ENCODE results near the gene ROR2. TPM values are rescaled to one million over a fixed set of nuclear protein-coding genes. Genes with fewer than 3 reads are reported as not detected.

The ROR2 gene
- total and polyA plus RNA-seq, 2 donors, result 28.2 to 33.7 TPM

- H3K4me3 ChIP-seq (ENCODE audit: low read depth, low read length), result no peak overlapping the region
- no peaks in the 10 kb centered on the region for H3K4me1 ChIP-seq (ENCODE audit: insufficient read depth)
- H3K27ac ChIP-seq (ENCODE audit: low read depth), result no peak overlapping the region
- 73% methylated on average over 5 of the region's 5 CpGs for WGBS
- no peaks in the 10 kb centered on the region for H3K36me3 ChIP-seq (ENCODE audit: insufficient read depth)
- DNase-seq (ENCODE audit: extremely low spot score), result no peak
These were observed 93.6 kb downstream of the ROR2 start for GRCh38 chr9:91856419-91856818.

DNA sequence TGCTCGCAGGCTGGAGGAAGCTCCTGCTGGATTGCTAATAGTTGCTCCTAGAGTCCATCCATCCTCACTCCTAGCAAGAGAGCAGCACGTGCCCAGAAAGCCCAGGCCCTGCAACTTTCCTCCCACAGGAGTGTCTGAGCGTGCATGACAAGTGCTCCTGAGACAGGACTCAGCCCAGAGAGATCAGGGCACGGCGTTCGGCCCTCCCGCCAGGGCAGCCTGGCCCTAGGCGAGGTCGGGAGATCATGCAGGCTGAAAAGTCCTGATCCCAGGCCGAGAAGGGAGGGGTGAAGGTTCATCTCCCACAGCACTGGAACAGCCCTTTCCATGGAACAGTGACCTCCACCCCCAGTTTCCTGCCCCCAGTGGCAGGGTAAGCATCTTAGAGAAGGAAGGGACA is 94.8 kb downstream of the ROR2 start:
- Histone ChIP-seq H3K27ac (ENCODE audit: low read depth) (no peak overlapping the region), H3K4me1 (ENCODE audit: insufficient read depth) (no peaks in the 10 kb centered on the region), H3K36me3 (ENCODE audit: insufficient read depth) (no peaks in the 10 kb centered on the region), H3K4me3 (ENCODE audit: low read depth, low read length) (no peak overlapping the region)
- DNase-seq (ENCODE audit: extremely low spot score), result no peak
- WGBS, result 86% methylated on average over 10 of the region's 10 CpGs

GRCh38 chr9:91852801-91853347 is 97.2 kb downstream of the ROR2 start:
- H3K4me1 ChIP-seq (ENCODE audit: insufficient read depth), result no peaks in the 10 kb centered on the region
- H3K36me3 ChIP-seq (ENCODE audit: insufficient read depth), result no peaks in the 10 kb centered on the region
- 95% methylated on average over 18 of the region's 18 CpGs for WGBS
- H3K27ac ChIP-seq (ENCODE audit: low read depth), result no peak overlapping the region
- H3K4me3 ChIP-seq (ENCODE audit: low read depth, low read length), result no peak overlapping the region
- DNase-seq (ENCODE audit: extremely low spot score), result no peak

- 98% methylated on average over 3 of the region's 3 CpGs for WGBS
- H3K4me3 ChIP-seq (ENCODE audit: low read depth, low read length), result no peak overlapping the region
- no peaks in the 10 kb centered on the region for H3K4me1 ChIP-seq (ENCODE audit: insufficient read depth)
- DNase-seq (ENCODE audit: extremely low spot score), result no peak
- no peaks in the 10 kb centered on the region for H3K36me3 ChIP-seq (ENCODE audit: insufficient read depth)
- no peak overlapping the region for H3K27ac ChIP-seq (ENCODE audit: low read depth)
These were observed 100.3 kb downstream of the ROR2 start for GRCh38 chr9:91849694-91850093.

DNA sequence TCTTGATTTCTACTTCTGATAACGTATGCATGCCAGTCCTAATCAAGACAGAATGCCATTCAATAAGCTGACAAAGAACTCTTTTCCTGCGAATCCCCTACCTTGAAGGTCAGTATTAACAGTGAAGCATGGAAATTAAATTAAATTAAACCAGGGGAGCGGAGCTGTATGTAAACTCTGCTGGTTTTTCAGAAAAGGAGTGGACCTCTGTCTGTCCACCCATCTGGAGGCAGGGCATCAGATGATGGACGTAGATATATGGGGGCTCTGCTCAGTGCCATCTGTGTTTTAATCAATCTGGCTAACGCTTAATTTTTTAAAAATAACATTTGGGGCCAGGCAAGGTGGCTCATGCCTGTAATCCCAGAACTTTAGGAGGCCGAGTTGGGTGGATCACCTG is 101.9 kb downstream of the ROR2 start:
- Histone ChIP-seq H3K27ac (ENCODE audit: low read depth) (no peak overlapping the region), H3K4me3 (ENCODE audit: low read depth, low read length) (no peak overlapping the region), H3K4me1 (ENCODE audit: insufficient read depth) (peaks cover under 1% of the 10 kb centered on the region), H3K36me3 (ENCODE audit: insufficient read depth) (no peaks in the 10 kb centered on the region)
- 84% methylated on average over 6 of the region's 6 CpGs for WGBS
- DNase-seq (ENCODE audit: extremely low spot score), result no peak

- DNase-seq (ENCODE audit: extremely low spot score), result no peak
- Histone ChIP-seq H3K36me3 (ENCODE audit: insufficient read depth) (no peaks in the 10 kb centered on the region), H3K4me1 (ENCODE audit: insufficient read depth) (peaks cover 1% of the 10 kb centered on the region), H3K4me3 (ENCODE audit: low read depth, low read length) (no peak overlapping the region), H3K27ac (ENCODE audit: low read depth) (no peak overlapping the region)
- 37% methylated on average over 13 of the region's 13 CpGs for WGBS
These were observed 102.4 kb downstream of the ROR2 start for GRCh38 chr9:91847581-91848091.

DNA sequence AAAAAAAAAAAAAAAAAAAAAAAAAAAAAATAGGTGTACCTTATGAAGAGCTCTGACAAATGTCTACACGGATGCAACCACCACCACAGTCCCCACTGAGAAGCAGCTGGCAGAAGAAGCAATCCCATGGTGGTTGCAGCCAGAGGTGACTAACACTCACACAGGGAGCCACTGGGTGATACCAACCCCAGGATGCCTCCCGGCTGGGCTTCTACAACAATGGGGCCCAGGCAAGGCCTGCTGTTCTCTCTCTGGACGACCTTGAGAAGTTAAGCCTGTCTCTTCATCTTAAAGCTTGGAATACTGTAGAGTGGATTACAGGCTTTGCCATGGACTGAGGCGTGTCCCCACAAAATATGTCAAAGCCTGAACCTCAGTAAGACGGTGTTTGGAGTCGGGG is 104.1 kb downstream of the ROR2 start:
- Histone ChIP-seq H3K36me3 (ENCODE audit: insufficient read depth) (no peaks in the 10 kb centered on the region), H3K27ac (ENCODE audit: low read depth) (no peak overlapping the region), H3K4me3 (ENCODE audit: low read depth, low read length) (no peak overlapping the region), H3K4me1 (ENCODE audit: insufficient read depth) (peaks cover 1% of the 10 kb centered on the region)
- 94% methylated on average over 6 of the region's 6 CpGs for WGBS
- DNase-seq (ENCODE audit: extremely low spot score), result no peak

- Histone ChIP-seq H3K36me3 (ENCODE audit: insufficient read depth) (no peaks in the 10 kb centered on the region), H3K4me1 (ENCODE audit: insufficient read depth) (peaks cover 1% of the 10 kb centered on the region), H3K4me3 (ENCODE audit: low read depth, low read length) (no peak overlapping the region), H3K27ac (ENCODE audit: low read depth) (no peak overlapping the region)
- DNase-seq (ENCODE audit: extremely low spot score), result no peak
- WGBS, result 74% methylated on average over 12 of the region's 12 CpGs
These were observed 105.2 kb downstream of the ROR2 start for GRCh38 chr9:91844701-91845291.

GRCh38 chr9:91844190-91844589 is 105.8 kb downstream of the ROR2 start:
- Histone ChIP-seq H3K4me1 (ENCODE audit: insufficient read depth) (peaks cover 1% of the 10 kb centered on the region), H3K36me3 (ENCODE audit: insufficient read depth) (no peaks in the 10 kb centered on the region), H3K27ac (ENCODE audit: low read depth) (peak overlapping the region; percentile 44), H3K4me3 (ENCODE audit: low read depth, low read length) (no peak overlapping the region)
- 30% methylated on average over 13 of the region's 13 CpGs for WGBS
- DNase-seq (ENCODE audit: extremely low spot score), result no peak

DNA sequence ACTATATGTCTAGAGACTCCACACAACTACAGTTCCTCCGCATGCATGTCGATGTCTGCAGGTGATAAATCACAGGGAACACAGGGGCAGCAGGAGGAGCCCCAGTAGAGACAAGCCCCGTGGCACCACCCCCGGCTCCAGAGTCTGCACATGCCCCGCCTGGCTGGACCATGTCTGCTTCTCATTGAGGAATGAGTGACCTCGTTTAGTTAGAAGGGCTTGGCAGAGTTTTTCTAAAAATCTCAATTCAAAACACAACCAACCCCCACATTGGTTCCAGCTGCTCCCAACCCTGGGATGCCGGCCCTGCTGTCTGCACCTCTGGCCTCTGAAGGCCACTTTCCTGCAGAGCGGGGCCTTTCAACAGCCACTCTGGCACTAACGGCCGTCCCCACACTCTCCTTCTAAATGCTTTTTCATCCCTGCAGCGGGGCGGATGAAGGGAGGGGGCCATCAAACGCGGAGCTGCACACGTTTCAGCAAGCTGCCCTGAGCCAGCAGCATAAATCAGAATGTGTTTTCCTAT is 106.3 kb downstream of the ROR2 start:
- peaks cover 1% of the 10 kb centered on the region for H3K4me1 ChIP-seq (ENCODE audit: insufficient read depth)
- H3K36me3 ChIP-seq (ENCODE audit: insufficient read depth), result no peaks in the 10 kb centered on the region
- WGBS, result 8% methylated on average over 15 of the region's 15 CpGs
- DNase-seq (ENCODE audit: extremely low spot score), result no peak
- no peak overlapping the region for H3K4me3 ChIP-seq (ENCODE audit: low read depth, low read length)
- H3K27ac ChIP-seq (ENCODE audit: low read depth), result peak overlapping the region; percentile 44

DNA sequence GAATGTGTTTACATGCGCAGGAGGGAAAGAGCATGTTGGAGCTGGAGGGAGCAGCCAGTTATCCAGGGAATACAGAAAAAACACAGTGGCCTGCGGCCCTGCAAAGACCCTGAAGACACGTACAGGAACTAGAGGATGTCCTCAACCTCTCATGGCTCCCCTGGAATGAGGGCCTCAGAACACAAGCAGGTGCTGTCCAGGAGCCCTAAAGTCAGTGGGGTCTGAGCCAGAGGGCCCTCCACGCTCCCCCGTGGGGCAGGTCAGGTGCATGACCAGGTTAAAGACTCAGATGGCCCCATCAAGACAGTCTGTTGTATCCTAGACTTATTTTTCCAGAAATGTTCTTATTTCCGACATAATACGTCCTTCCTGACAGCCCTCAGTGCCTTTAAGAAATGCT is 106.9 kb downstream of the ROR2 start:
- no peaks in the 10 kb centered on the region for H3K36me3 ChIP-seq (ENCODE audit: insufficient read depth)
- H3K4me1 ChIP-seq (ENCODE audit: insufficient read depth), result peaks cover 1% of the 10 kb centered on the region
- no peak for DNase-seq (ENCODE audit: extremely low spot score)
- no peak overlapping the region for H3K27ac ChIP-seq (ENCODE audit: low read depth)
- no peak overlapping the region for H3K4me3 ChIP-seq (ENCODE audit: low read depth, low read length)
- WGBS, result 70% methylated on average over 7 of the region's 7 CpGs

GRCh38 chr9:91842358-91843049 is 107.5 kb downstream of the ROR2 start:
- Histone ChIP-seq H3K4me3 (ENCODE audit: low read depth, low read length) (no peak overlapping the region), H3K27ac (ENCODE audit: low read depth) (no peak overlapping the region), H3K36me3 (ENCODE audit: insufficient read depth) (no peaks in the 10 kb centered on the region), H3K4me1 (ENCODE audit: insufficient read depth) (peaks cover 1% of the 10 kb centered on the region)
- 82% methylated on average over 9 of the region's 9 CpGs for WGBS
- no peak for DNase-seq (ENCODE audit: extremely low spot score)

DNA sequence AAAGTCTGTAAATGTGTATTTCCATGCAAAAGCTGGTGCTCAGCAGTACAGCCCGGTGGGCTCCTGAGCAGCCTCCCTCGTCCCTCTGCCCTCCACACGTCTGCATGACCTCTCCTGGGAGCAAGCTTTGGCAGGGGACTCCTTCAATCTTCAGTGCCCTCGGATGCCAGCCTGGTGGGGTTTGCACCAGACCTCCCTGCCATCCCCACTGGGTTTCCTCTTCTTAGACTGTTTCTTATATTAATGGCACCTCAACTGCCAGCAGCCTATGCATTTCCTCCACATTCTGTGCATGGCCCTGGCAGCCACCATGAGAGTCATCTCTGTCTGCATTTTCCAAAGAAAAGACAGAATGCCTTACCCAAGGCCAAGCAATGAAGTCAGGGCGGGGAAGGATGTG is 108.4 kb downstream of the ROR2 start:
- Histone ChIP-seq H3K4me3 (ENCODE audit: low read depth, low read length) (no peak overlapping the region), H3K27ac (ENCODE audit: low read depth) (no peak overlapping the region), H3K4me1 (ENCODE audit: insufficient read depth) (peaks cover 3% of the 10 kb centered on the region), H3K36me3 (ENCODE audit: insufficient read depth) (no peaks in the 10 kb centered on the region)
- 91% methylated on average over 5 of the region's 5 CpGs for WGBS
- DNase-seq (ENCODE audit: extremely low spot score), result no peak

- no peak for DNase-seq (ENCODE audit: extremely low spot score)
These were observed 109.1 kb downstream of the ROR2 start for GRCh38 chr9:91840882-91841281.

More at GRCh38 chr9:91840882-91841281, 109.1 kb downstream of the ROR2 start:
- H3K4me1 ChIP-seq (ENCODE audit: insufficient read depth), result peaks cover 3% of the 10 kb centered on the region
- WGBS, result 92% methylated on average over 6 of the region's 6 CpGs
- no peak overlapping the region for H3K4me3 ChIP-seq (ENCODE audit: low read depth, low read length)
- H3K36me3 ChIP-seq (ENCODE audit: insufficient read depth), result no peaks in the 10 kb centered on the region
- H3K27ac ChIP-seq (ENCODE audit: low read depth), result no peak overlapping the region

Data from urinary bladder (tissue), 4 donors.